HepG2 (cell line): ENCODE measurements around the gene DNAJC5. TPM values are rescaled to one million over a fixed set of nuclear protein-coding genes. Genes with fewer than 3 reads are reported as not detected.

ENCODE experiments used
- CBX2 ChIP-seq, 2 experiments: fragments of 200-600 bp in 1 of 2; sonication (generic); formaldehyde crosslinking in 1 of 2; IDR thresholded peaks; 2 replicates each; pipeline versions ENCODE4 v1.7.0 to v1.8.1; 2018 to 2022; ENCODE audit warnings: low read depth in 2 of 2, low read length in 1 of 2, mild to moderate bottlenecking in 1 of 2, missing genetic modification reagents in 1 of 2
- ELF1 ChIP-seq: sonication (generic); formaldehyde crosslinking; IDR thresholded peaks from 2 replicates; pipeline ENCODE4 v1.4.0; 2020; ENCODE audit warnings: missing genetic modification reagents
- FOXK1 ChIP-seq: sonication (generic); formaldehyde crosslinking; IDR thresholded peaks from 2 replicates; pipeline ENCODE4 v1.4.0; 2020; ENCODE audit warnings: low read depth, missing genetic modification reagents, borderline replicate concordance
- KAT2B ChIP-seq: fragments of 150-350 bp; IDR thresholded peaks from 2 replicates; pipeline ENCODE4 v1.6.1; 2014; ENCODE audit warnings: low read depth, low read length, borderline replicate concordance
- MLXIP ChIP-seq: sonication (generic); formaldehyde crosslinking; IDR thresholded peaks from 2 replicates; pipeline ENCODE4 v1.9.0; 2021; ENCODE audit warnings: missing genetic modification reagents, borderline replicate concordance
- NBN ChIP-seq: fragments of 450-650 bp; conservative IDR thresholded peaks from 2 replicates; pipeline ENCODE4 v1.6.1; 2017
- SAFB2 ChIP-seq: sonication (generic); formaldehyde crosslinking; IDR thresholded peaks from 2 replicates; pipeline ENCODE4 v1.5.1; 2020; ENCODE audit warnings: missing genetic modification reagents, low read depth, mild to moderate bottlenecking, borderline replicate concordance
- SOX13 ChIP-seq, 3 experiments: fragments of 450-650 bp in 1 of 3; sonication (generic) in 1 of 3; formaldehyde crosslinking in 1 of 3; IDR thresholded peaks in 2 of 3; conservative IDR thresholded peaks in 1 of 3; 2 replicates each; pipeline versions ENCODE4 v1.5.0 to v1.6.1; 2016 to 2020; ENCODE audit warnings: antibody characterized with exemption in 1 of 3, mild to moderate bottlenecking in 1 of 3, missing compliant biosample characterization in 1 of 3, missing genetic modification reagents in 1 of 3, moderate library complexity in 1 of 3
- SRSF4 ChIP-seq: fragments of 200-400 bp; formaldehyde crosslinking; IDR thresholded peaks from one replicate; pipeline ENCODE4 v1.6.1; 2018; ENCODE audit warnings: mild to moderate bottlenecking, low read depth, low read length, moderate library complexity; ENCODE audit not compliant: poor library complexity, severe bottlenecking
- SRY ChIP-seq: sonication (generic); formaldehyde crosslinking; IDR thresholded peaks from 2 replicates; pipeline ENCODE4 v1.8.0; 2022; ENCODE audit warnings: mild to moderate bottlenecking, missing genetic modification reagents
- WIZ ChIP-seq: sonication (generic); formaldehyde crosslinking; IDR thresholded peaks from 2 replicates; pipeline ENCODE4 v1.5.1; 2020; ENCODE audit warnings: mild to moderate bottlenecking, missing genetic modification reagents
- ZBTB42 ChIP-seq: sonication (generic); formaldehyde crosslinking; IDR thresholded peaks from 2 replicates; pipeline ENCODE4 v1.5.0; 2020; ENCODE audit warnings: mild to moderate bottlenecking, missing genetic modification reagents
- ZNF350 ChIP-seq: sonication (generic); formaldehyde crosslinking; IDR thresholded peaks from 2 replicates; pipeline ENCODE4 v1.4.0; 2020; ENCODE audit warnings: mild to moderate bottlenecking, low read depth, missing genetic modification reagents, borderline replicate concordance
- ZNF362 ChIP-seq: sonication (generic); formaldehyde crosslinking; IDR thresholded peaks from 2 replicates; pipeline ENCODE4 v1.4.0; 2020; ENCODE audit warnings: missing genetic modification reagents, mild to moderate bottlenecking, borderline replicate concordance
- ZNF557 ChIP-seq: sonication (generic); formaldehyde crosslinking; IDR thresholded peaks from 2 replicates; pipeline ENCODE4 v1.4.0; 2020; ENCODE audit warnings: missing genetic modification reagents
- ZNF713 ChIP-seq: sonication (generic); formaldehyde crosslinking; IDR thresholded peaks from 2 replicates; pipeline ENCODE4 v1.4.0; 2020; ENCODE audit warnings: mild to moderate bottlenecking, missing genetic modification reagents
- ZNF777 ChIP-seq: sonication (generic); formaldehyde crosslinking; IDR thresholded peaks from 2 replicates; pipeline ENCODE4 v1.4.0; 2020; ENCODE audit warnings: missing genetic modification reagents
- ZSCAN30 ChIP-seq: sonication (generic); formaldehyde crosslinking; IDR thresholded peaks from 2 replicates; pipeline ENCODE4 v1.5.0; 2020; ENCODE audit warnings: mild to moderate bottlenecking, missing genetic modification reagents
- polyA plus RNA-seq, 8 experiments: library from polyadenylated mRNA; depleted of rRNA in 3 of 8; stranded (reverse) in 7 of 8; unstranded in 1 of 8; fragments of >200 nt; fragmentation: Illumina TruSeq in 4 of 8; extraction: Trizol in 4 of 8; gene quantifications; 2 replicates each; pipeline versions ENCODE4 v1.2.1 to v1.2.3, GENCODE V29; 2011 to 2016; ENCODE audit warnings: low read depth in 4 of 8, missing spikeins in 1 of 8, mixed read lengths in 1 of 8; ENCODE audit not compliant: insufficient read depth in 1 of 8
- total RNA-seq, 5 experiments: library from RNA; depleted of rRNA; stranded (reverse); fragments of >200 nt; fragmentation: Illumina TruSeq; extraction: Trizol; gene quantifications; 2 replicates each; pipeline ENCODE4 v1.2.3, GENCODE V29; 2016; ENCODE audit warnings: low read depth in 1 of 5
- TF ChIP-seq, protein P1 (sequence below): IDR thresholded peaks from 2 replicates; pipeline ENCODE4 v1.6.1; 2016; ENCODE audit warnings: mild to moderate bottlenecking

DNAJC5 gene
- total and polyA plus RNA-seq, 2 of the 13 experiments (the other 11 are each of a cell fraction or from before 2014, with no cell fraction given): 42.8 to 64.5 TPM

DNA sequence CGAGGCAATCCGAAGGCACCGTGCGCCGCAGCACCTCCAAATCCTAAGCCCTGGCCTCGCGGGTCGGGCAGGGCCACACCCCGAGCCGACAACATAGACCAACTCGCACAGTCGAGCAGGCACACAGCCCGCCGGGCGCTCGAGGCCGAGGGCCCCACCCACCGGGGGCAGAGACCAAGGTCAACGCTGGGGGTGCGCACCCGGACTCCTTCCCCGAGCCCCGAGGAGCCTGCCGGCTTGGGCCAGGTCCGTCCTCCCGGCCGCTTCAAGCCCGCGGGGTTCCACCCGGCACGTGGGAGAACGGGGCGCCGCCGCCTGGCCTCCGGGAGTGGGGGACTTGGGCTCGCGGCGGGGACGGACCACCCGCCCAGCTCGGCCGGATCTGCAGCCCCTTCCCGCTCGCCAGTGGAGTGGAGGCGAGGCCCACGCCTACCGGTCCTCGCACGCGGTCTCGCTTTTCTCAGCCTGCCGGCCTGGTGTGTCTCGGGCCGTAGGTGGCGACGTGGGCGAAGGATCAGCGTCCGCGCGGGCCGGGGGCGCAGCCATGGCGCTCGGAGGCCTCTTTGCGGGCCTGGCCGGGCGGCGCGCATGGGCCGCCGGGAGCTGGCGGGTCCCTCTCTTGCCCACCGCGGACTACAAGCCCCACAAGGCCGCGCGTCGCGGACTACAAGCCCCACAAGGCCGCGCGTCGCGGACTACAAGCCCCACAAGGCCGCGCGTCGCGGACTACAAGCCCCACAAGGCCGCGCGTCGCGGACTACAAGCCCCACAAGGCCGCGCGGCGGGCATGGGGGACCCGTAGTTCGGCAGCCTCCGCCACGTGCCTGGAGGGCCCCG lies 61.1 kb downstream of the DNAJC5 start, which contains the start of gene UCKL1 (continued):
- TF ChIP-seq SRY (CRISPR knock-in tag) (peak; percentile 99), SRSF4 (peak; percentile 98), ZNF362 (CRISPR knock-in tag) (0 out of 2 replicates have a peak, but pooled peaks have one; percentile 60), SAFB2 (CRISPR knock-in tag) (peak; percentile 99), ZSCAN30 (no peak; the same call in none of the 2 replicates), ZNF713 (CRISPR knock-in tag) (peak; percentile 97), ZNF777 (CRISPR knock-in tag) (peak; percentile 88), MLXIP (CRISPR knock-in tag) (peak; percentile 84; the same call in 1 of the 2 replicates), WIZ (peak; percentile 97; the same call in 1 of the 2 replicates), ELF1 (peak; percentile 84), CBX2 (IDR thresholded peaks at IDR 0.05; ENCODE audit: low read depth, low read length) (no peak), CBX2 (CRISPR knock-in tag; IDR thresholded peaks at IDR 0.05; ENCODE audit: low read depth) (peak; percentile 99), FOXK1 (peak; percentile 91), NBN (no peak), KAT2B (no peak), SOX13 (IDR thresholded peaks at IDR 0.05) (peak; percentile 76; the same call in 1 of the 2 replicates), SOX13 (CRISPR knock-in tag; conservative IDR thresholded peaks at IDR 0.05 in 1 of 2, IDR thresholded peaks at IDR 0.05 in 1 of 2) (peak; percentile 53 to 64; a peak in 1 of 4 replicates), ZNF557 (peak; percentile 88; the same call in 1 of the 2 replicates), ZBTB42 (CRISPR knock-in tag) (peak; percentile 94; the same call in 1 of the 2 replicates), ZNF350 (CRISPR knock-in tag) (peak; percentile 93)
- TF ChIP-seq, protein P1, sequence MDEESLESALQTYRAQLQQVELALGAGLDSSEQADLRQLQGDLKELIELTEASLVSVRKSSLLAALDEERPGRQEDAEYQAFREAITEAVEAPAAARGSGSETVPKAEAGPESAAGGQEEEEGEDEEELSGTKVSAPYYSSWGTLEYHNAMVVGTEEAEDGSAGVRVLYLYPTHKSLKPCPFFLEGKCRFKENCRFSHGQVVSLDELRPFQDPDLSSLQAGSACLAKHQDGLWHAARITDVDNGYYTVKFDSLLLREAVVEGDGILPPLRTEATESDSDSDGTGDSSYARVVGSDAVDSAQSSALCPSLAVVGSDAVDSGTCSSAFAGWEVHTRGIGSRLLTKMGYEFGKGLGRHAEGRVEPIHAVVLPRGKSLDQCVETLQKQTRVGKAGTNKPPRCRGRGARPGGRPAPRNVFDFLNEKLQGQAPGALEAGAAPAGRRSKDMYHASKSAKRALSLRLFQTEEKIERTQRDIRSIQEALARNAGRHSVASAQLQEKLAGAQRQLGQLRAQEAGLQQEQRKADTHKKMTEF (CRISPR knock-in tag): peak; percentile 100
